Measurements from ENCODE around the gene ARHGEF5. TPM values are rescaled to one million over a fixed set of nuclear protein-coding genes. Genes with fewer than 3 reads are reported as not detected.
"Not testable (repeated sequence)": the region's sequence is repeated elsewhere in the genome, so short reads cannot be mapped to it uniquely, and the experiment has no call there.

The ARHGEF5 gene
- total RNA-seq, 1 donor from 2014 or later, result 11.0 TPM

DNA sequence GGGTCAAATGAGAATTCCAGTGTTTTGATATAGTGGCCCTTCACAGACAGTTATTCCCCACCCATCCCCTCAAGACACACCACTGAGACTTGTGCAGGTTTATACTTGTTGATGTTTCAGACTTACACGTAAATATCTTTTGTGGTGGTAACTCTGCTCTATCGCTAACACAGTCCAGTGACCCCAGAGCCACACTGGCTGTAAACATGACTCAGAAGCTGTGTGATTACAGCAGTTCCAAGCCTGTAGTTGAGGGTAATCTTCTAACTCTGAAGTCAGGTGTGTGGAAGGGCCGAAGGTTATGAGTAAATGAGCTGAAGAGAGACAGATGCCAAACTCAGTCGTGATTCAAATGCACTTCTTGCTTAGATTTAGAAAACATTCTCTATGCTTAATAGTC lies 28.9 kb downstream of the ARHGEF5 start:
- intact Hi-C loops (cut with micrococcal nuclease), result no loop called here

DNA sequence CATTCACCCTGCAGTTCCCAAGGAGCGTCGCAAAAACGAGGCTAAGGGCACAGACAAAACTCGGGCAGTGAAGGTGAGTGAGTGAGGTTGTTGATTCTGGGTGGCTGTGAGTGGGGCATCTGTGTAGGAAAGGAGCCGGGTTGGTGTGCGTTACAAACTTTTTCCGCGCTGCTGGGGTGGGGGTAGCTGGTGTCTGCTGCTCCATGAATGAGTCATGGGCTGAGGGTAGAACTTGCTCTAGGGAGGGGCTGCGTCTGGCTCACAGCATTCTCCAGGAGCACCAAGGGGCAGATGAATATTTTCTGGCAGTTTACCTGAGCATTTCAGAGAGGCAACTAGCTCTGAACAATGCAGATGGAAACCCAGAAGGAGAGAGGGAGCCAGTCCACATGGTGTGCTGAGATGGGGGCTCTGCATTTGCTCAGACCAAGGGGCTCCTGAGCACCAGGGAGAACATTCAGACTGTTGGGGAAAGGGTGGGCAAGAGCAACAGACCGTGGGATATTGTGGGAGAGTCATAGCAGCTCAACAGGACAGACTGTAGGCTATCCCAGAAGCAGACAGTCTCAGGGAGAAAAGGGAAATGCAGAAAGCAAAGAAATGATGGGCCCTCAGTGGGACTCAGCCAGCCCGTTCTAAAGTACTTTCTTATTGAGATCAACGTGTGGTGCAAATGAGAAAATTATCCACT lies 29.5 kb downstream of the ARHGEF5 start:
- intact Hi-C loops (cut with micrococcal nuclease), result no loop called here

DNA sequence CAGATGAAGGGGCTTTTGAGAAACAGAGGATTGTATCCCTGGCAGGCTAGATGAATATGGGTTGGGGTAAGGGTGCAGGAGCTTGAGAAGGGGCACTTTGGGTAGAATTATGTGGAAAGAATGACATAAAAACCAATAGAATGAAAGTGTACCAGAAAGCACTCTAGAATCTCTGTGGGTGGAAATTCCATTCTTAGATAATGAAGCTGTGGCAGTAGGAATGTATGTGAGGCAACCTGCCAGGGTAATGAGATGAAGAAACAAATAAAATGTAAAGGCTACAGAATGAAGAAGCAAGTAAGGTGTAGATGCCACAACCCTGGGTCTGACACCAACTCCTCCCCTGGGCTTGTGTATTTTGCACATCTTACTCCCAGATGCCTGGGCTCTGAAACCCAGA lies 31.5 kb downstream of the ARHGEF5 start:
- intact Hi-C loops (cut with micrococcal nuclease), result no loop called here

DNA sequence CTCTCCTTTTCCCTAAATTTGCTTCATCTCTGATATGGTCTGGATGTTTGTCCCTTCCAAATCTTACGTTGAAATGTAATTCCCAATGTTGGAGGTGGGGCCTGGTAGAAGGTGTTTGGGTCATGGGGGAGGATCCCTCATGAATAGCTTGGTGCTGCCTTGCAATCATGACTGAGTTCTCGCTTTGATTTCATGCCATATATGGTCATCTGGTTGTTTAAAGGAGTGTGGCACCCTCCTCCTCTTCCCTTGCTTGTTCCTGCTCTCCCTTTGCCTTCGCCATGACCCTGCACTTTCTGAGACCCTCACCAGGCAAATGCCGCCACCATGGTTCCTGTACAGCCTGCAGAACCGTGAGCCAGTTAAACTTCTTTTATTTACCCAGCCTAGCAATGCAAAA lies 33.7 kb downstream of the ARHGEF5 start:
- intact Hi-C loops (cut with micrococcal nuclease), result no loop called here

DNA sequence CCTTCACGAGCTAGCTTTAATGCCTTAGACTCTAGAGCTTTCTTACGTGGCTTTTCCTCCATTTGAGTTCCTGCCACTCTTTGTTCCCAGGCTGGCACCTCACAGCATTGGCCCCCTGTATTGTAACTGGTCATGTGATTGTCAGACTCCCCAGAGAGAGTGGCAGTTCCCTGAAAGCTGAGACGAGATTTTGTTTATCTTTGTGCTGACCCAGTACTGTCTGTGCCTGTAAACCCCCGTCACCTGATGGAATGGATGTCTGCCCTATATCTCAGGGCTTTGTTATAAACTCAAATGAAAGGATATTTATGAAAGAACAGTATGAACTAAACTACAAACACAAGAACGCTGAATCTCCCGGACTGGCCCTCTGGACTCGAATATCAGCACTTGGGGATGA lies 35.3 kb downstream of the ARHGEF5 start:
- intact Hi-C loops (cut with micrococcal nuclease), result loop anchor here (2.0 kb wide), 1 partner anchor 46 kb away; no protein-coding TSS in a partner anchor

DNA sequence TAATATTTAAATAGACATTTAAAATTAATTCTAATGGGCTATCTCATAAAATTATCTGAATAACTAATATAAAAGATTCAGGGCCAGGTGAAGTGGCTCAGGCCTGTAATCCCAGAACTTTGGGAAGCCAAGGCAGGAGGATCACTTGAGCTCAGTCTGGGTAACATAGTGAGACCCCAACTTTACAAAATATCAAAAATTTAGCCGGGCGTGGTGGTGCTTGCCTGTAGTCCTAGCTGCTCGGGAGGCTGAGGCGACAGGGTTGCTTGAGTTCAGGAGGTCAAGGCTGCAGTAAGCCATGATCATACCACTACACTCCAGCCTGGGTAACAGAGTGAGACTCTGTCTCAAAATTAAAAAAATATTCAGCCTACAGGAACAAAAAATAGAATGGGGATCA lies 35.8 kb downstream of the ARHGEF5 start:
- intact Hi-C loops (cut with micrococcal nuclease), result loop anchor here (2.0 kb wide), 1 partner anchor 46 kb away; no protein-coding TSS in a partner anchor

DNA sequence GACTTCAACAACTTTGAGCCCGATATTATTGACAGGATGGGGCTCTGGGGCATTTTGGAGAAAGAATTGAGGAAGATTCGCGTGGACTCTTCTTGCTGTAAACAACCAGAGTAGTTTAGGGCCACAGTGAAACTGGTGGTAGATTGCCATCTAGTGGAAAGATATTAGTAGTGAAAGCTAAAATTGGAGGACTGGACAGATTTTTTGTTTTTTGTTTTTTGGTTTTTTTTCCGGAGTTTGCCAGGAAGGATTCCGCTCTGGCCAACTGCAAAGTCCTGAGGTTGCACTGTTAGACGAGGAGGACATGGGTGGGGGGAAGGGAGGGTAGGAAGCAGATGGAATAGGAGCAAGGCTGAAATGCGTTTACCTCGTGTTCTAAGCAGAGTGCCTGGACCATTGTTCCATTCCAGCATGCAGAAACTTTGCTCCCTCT lies 36.6 kb downstream of the ARHGEF5 start:
- intact Hi-C loops (cut with micrococcal nuclease), result loop anchor here (2.0 kb wide), 1 partner anchor 45 kb away; no protein-coding TSS in a partner anchor

DNA sequence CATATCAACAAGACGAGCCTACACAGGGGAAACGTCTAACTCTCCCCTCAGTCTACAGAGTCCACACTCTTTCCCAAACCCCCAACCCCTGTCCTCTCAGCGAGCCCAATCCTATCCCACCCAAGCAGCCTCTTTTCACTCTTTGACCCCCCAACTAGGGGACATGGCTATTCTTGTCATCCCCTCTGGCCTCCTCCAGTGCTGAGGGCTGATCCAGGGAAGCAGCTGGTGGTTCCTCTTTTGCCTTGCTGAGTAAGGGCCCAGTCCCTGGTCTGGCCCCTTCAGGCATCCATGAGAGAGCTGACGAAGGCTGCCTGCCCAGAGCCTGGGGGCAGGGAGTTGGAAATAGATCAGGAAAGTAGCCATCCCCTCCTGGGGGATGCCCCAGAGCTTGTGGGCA lies 41.9 kb downstream of the ARHGEF5 start:
- intact Hi-C loops (cut with micrococcal nuclease), result no loop called here

DNA sequence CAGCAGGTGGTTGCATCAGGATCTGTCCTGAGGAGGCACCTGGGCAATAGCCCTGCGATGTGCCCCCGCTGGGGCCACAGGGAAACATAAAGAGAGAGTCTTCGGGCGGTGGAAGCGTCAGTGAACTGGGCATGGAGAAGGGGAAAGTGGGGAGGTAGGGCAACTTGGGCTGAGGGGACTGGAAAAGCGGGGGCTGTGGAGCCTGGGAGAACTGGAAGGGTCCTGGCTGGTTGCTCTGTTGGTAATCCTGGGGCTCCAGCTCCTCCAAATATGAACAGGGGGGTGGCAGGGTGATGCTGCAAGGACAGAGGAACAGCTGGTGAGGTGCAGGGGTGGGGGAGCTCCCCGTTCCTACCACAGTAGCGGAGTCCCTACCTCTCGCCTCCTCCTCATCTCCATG lies 43.1 kb downstream of the ARHGEF5 start:
- intact Hi-C loops (cut with micrococcal nuclease), result no loop called here

DNA sequence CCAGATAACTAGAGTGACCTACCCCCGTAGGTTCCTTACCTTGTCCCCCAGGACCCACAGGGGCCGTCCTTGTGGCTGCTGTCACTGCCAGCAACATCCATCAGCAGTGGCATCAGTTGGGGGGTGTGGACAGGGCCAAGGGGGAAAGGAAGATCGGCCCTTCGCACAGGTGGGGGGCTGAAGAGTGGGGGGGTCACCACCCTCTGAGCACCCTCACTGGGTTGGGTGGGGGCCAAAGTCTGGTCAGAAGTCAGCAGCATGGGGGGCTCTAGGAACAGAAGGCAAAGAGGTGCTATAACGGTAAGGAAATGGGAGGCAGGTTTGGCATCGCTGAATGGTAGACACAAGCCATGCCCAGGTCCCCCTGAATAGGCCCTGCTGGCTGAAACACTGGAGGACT lies 43.7 kb downstream of the ARHGEF5 start:
- intact Hi-C loops (cut with micrococcal nuclease), result no loop called here

DNA sequence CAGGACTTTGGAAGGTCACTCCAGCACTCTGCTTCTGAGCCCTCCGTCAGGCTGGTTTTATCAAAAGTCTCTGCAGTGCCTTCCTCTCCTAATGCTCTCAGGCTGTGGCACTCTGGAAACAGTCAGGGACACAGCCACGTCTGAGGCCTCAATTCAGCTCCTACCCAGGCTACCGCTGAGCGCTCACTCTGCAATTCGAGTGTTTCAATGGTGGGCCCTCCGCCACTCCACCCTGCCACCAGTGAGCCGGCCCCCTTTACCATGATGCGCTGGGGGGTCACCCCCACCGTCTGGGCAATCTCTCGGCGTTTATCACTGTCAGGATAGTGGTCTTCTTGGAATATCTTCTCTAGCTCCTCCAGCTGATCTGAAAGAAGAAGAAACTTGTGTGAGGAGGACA lies 44.7 kb downstream of the ARHGEF5 start:
- intact Hi-C loops (cut with micrococcal nuclease), result no loop called here

DNA sequence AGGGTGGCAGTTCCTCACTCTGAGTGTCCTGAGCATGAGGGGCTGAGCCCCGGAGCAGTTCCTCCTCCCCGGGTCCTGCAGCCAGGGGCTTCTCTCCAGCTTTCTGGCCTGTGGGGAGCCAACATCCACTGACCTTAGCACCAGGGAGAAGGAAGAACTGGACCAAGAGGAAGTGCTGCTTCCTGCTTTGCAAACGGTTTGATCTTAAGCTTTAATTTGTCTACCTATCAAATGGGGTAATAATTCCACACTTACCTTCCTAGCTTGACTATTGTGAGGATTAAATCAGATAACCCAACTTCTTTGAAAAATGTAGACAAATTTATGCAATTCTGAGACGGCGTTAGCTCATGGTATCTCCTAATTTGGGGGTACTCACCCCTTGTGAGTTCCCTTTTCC lies 46.3 kb downstream of the ARHGEF5 start:
- intact Hi-C loops (cut with micrococcal nuclease), result no loop called here

DNA sequence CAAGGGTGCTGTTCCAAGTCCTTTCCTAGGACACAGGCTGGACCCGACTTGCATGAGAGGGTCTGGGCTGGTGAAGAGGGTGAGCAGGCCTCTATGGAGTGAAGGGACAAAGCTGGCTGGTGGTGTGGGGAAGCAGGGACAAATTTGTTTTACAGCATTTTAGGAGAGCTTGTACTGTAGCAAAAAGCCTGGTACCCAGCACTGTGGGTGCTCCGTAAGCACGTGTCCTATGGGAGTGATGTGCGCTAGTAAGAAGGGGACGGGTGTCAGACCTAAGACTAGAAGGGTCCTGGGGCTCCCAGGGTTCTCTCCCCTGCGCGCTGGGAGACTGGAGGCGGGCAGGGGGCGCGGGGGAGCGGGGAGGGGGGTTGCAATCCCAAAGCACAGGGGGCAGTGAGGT lies 47.9 kb downstream of the ARHGEF5 start:
- intact Hi-C loops (cut with micrococcal nuclease), result no loop called here

DNA sequence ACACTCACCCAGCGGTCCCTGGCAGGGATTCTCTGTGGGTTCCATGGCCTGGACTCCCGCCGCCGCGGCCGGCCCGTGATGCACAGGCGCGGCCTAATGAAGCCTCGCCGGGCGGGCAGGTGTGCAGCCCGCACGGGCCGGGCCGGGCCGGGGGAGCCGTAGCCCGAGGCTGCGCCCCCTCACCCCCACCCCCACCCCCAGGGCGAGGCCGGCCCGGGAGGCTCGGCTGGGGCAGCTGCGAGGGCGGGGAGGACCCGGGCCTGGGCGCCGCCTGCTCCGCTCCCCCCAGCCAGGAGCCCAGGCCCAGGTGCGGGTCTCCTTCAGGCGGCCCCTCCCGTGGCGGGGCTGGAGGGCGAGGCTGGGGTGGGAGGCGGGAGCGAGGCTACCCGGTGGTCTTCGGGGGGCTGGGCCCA lies 48.5 kb downstream of the ARHGEF5 start, which contains the start of gene NOBOX:
Gene NOBOX (minus strand): TSS at position 45 of the 413 bp plus-strand sequence.
- intact Hi-C loops (cut with micrococcal nuclease), result no loop called here

DNA sequence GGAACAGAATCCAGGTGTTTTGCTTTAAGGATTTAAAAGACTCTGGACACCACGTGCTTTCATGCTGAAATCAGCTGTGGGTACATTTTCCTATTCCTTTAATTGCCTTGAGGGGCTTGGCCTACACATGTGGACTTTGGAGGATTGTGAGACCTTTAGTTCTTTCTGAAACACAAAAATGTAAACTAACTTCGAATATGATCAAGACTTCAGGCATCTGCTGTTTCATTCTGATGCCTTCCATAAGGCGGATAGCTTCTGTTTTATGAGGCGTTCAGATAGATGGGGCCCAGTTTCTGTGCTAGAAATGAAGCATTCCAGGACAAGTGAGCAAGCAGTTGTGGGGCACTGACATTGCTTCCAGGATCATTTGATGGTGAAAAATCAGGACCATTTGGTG lies 49.7 kb downstream of the ARHGEF5 start:
- intact Hi-C loops (cut with micrococcal nuclease), result no loop called here

DNA sequence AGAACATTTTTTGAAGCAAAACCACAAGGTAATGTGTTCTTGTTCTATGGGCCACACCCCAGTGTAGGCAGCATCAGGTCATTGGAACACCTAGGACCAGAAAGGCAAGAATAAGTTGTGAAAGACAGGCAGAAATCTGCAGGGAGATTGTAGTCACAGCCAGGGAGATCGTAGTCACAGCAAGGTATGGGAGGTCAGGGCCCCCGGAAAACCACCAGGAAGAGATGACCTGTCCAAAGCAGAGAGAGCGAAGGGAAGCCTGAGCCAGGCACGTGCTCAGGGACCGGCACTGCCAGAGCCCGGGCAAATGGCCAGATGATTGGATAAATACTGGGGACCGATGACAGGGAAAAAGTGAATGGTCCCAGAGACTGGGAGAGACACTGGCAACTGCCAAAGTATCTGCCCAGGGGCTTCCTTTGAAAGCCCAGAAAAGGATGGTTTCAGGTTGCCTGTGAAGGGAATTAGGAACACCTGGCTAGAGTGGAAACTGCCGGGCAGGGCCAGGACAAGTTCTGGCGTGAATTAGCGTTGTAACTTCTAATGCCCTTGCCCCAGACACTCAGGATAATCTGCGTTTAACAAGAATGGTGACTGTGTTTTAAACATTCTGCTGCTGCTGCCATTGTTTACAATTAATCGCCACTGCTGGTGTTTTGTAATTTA lies 52.2 kb downstream of the ARHGEF5 start:
- intact Hi-C loops (cut with micrococcal nuclease), result no loop called here

DNA sequence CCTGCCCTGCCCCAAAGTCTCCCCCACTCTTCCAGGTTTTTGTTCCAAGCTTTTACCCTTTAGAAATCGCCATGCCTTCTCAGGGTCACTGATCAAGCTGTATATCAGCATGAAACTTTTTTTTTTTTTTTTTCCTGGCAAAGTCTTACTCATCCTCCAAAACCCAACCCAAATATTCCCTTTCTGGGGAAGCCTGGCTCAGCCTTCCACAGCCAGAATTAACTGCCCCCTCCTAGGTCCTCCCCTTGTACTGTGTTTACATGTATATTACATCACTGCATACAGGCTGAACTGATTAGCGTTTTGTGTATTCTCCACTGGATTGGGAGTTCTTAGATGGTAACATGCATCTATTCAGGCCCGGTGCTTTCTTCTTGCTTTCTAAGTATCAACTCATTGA lies 52.9 kb downstream of the ARHGEF5 start:
- intact Hi-C loops (cut with micrococcal nuclease), result no loop called here

DNA sequence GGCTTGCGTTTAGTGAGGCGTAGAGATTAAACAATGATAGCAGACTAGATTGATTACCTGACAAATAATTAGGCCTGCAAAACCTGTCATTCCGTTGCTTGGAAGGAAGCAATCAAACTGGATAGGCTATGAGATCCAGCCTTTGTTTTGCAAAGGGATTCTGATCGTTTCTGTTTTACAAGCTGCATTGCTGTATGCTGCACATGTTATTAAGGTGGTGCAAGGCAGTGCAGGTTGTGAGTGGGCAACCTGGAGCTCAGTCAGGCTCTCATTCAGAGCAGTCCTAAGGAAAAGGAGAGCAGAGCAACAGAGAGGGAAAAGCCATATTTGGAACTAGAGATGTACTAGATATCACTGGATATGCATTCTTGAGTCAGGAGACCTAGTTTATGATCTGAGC lies 55.2 kb downstream of the ARHGEF5 start:
- intact Hi-C loops (cut with micrococcal nuclease), result no loop called here

DNA sequence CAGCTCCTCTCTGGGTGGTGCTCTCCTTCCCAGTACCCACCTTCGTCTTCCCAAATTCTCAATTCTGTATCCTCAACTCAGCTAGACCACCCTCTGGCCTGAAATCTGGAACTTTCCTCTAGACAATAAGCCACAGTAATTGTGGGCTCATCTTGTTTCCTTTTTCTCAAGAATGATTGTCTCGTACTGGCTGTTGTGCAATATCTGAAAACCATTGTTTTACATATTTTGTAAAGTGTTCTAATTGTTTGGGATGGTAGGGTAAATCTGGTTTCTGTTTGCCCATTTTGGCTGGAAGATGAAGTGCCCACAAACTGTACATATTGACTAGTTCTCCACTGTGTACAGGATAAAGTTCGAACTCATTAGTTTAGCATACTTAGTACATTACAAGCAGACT lies 59.6 kb downstream of the ARHGEF5 start:
- intact Hi-C loops (cut with micrococcal nuclease), result no loop called here

DNA sequence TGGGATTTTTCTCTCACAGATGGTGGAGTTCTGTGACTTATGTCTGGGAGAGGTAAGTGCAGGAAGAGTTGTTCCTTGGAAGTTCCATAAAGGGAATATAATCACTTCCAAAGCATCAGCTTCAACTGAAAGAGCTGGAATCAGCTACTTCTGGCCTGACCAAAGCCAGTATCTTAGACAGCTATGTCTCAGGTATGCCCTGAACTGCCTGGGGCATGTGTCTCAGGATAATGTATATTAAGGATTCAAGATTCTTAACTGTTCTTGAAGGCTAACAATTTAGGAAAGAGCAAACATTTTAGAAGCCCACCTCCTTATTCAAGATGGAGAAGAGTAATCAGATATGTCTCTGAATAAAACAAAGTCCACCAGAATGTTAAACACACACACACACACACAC lies 60.7 kb downstream of the ARHGEF5 start:
- intact Hi-C loops (cut with micrococcal nuclease), result no loop called here

DNA sequence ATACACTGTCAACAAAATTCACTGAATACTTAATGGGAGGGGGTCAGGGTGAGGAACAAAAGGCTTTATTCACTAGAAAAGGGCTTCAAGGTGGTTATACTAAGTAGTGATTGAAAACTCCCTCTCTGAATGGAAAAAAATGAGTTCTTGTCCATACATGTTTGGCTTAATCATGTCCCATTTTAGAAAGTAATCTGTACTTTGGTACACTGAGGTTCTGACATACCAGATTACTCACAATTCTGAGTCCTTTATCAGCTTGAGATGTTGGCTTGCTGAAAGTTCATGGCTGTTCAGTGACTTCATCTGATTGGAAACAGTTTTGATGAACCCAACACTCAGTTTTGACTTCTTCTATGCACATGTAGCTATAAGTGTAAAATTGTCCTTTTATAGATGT lies 61.1 kb downstream of the ARHGEF5 start:
- intact Hi-C loops (cut with micrococcal nuclease), result no loop called here

DNA sequence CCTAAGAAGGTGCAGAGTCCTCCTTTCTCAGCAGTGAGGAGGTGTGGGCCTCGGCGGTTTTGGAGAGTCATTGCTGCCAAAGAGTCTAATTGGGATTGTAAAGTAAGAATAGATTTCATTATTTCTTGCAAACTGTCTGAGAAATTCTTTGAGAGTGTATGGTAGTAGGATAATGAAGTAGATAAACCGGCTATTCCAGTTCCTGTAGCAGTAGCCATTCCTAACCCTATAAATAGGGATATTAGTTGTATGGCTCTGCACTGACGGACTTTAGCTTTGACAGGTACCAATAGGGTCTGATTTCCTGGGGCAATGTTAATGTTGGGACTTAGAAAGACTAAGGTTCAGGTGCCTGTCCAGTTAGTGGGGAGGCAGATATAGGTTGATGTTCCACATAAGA lies 63.7 kb downstream of the ARHGEF5 start:
- intact Hi-C loops (cut with micrococcal nuclease), result not testable (repeated sequence)

DNA sequence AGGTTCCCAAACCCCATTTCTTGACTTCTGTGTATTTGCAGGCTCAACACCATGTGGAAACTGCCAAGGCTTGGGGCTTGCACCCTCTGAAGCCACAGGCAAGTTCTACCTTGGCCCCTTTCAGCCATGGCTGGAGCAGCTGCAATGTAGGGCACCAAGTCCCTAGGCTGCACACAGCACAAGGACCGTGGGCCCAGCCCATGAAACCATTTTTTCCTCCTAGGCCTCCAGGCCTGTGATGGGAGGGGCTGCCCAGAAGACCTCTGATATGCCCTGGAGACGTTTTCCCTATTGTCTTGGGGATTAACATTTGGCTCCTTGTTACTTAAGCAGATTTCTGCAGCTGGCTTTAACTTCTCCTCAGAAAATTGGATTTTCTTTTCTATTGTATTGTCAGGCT lies 72.3 kb downstream of the ARHGEF5 start:
- intact Hi-C loops (cut with micrococcal nuclease), result not testable (repeated sequence)

Data from T-helper 1 cell treated with Interleukin-12 subunit alpha and Interleukin-12 subunit beta and Interleukin-4 antibody, amounts not matched to agents 30 ng/mL and 1 ng/mL, for 36 hours (primary cell).